Naive thymus-derived CD4-positive, alpha-beta T cell (primary cell): ENCODE data around the gene SRSF9. TPM values are rescaled to one million over a fixed set of nuclear protein-coding genes. Genes with fewer than 3 reads are reported as not detected.

Source experiments
- ATAC-seq: fragments of 150-1000 bp; cut with Tn5 transposase; 2 replicates; pipeline ENCODE4 v1.10.0; 2021; ENCODE audit warnings: mild to moderate bottlenecking, moderate library complexity
- CTCF ChIA-PET: fragments of 350-600 bp; sonication (Branson Sonifier 250); formaldehyde crosslinking; loops from one replicate; lab custom pipeline; 2021; ENCODE audit warnings: antibody characterized with exemption; lab: Charles Lee
- POLR2A ChIA-PET: fragments of 350-600 bp; sonication (Branson Sonifier 250); formaldehyde crosslinking; loops from one replicate; lab custom pipeline; 2021; ENCODE audit warnings: antibody characterized with exemption, inconsistent platforms; lab: Charles Lee
- DNase-seq, 9 donors: peaks; one replicate each; pipeline versions ENCODE4 v3.0.0 to v3.0.0-alpha.2; 2020 to 2022; ENCODE audit warnings: mixed read lengths in 1 of 9
- H3K27ac ChIP-seq: one replicate; pipeline ENCODE4 v1.7.0; 2013; ENCODE audit warnings: mild to moderate bottlenecking, low read depth, low read length, moderate library complexity
- H3K27me3 ChIP-seq, 2 donors: one replicate each; pipeline ENCODE4 v1.7.0; 2013; ENCODE audit warnings: low read length in 2 of 2, mild to moderate bottlenecking in 2 of 2, moderate library complexity in 2 of 2; ENCODE audit not compliant: control insufficient read depth in 2 of 2, insufficient read depth in 2 of 2
- H3K36me3 ChIP-seq, 3 experiments: 1 replicate in 2 of 3; 2 replicates in 1 of 3; pipeline ENCODE4 v1.7.0; 2013; ENCODE audit warnings: low read length in 3 of 3, mild to moderate bottlenecking in 3 of 3, moderate library complexity in 1 of 3; ENCODE audit not compliant: insufficient read depth in 3 of 3, control insufficient read depth in 2 of 3
- H3K4me1 ChIP-seq, 2 donors: one replicate each; pipeline ENCODE4 v1.7.0; 2013; ENCODE audit warnings: low read length in 2 of 2, mild to moderate bottlenecking in 2 of 2, moderate library complexity in 1 of 2; ENCODE audit not compliant: control insufficient read depth in 2 of 2, insufficient read depth in 2 of 2
- H3K4me3 ChIP-seq: 2 replicates; pipeline ENCODE4 v1.7.0; 2013; ENCODE audit warnings: mild to moderate bottlenecking, low read length
- H3K9me3 ChIP-seq, 3 experiments: 1 replicate in 2 of 3; 2 replicates in 1 of 3; pipeline ENCODE4 v1.7.0; 2013; ENCODE audit warnings: low read length in 3 of 3; ENCODE audit not compliant: control insufficient read depth in 2 of 3
- H3K27ac Mint-ChIP-seq, 9 donors: one replicate each; pipeline ENCODE4 v1.8.0; 2020 to 2022; ENCODE audit warnings: mixed read lengths in 9 of 9, mild to moderate bottlenecking in 8 of 9, moderate library complexity in 5 of 9, inconsistent platforms in 2 of 9
- H3K27me3 Mint-ChIP-seq, 5 donors: one replicate each; pipeline ENCODE4 v1.8.0; 2021 to 2022; ENCODE audit warnings: mixed read lengths in 5 of 5, mild to moderate bottlenecking in 1 of 5
- H3K36me3 Mint-ChIP-seq, 5 donors: one replicate each; pipeline ENCODE4 v1.8.0; 2020 to 2022; ENCODE audit warnings: mixed read lengths in 5 of 5, mild to moderate bottlenecking in 3 of 5, inconsistent platforms in 1 of 5
- H3K4me1 Mint-ChIP-seq, 7 donors: one replicate each; pipeline ENCODE4 v1.8.0; 2020 to 2022; ENCODE audit warnings: mixed read lengths in 7 of 7, mild to moderate bottlenecking in 3 of 7, inconsistent platforms in 1 of 7
- H3K4me3 Mint-ChIP-seq, 10 donors: one replicate each; pipeline ENCODE4 v1.8.0; 2020 to 2022; ENCODE audit warnings: mild to moderate bottlenecking in 10 of 10, mixed read lengths in 10 of 10, moderate library complexity in 6 of 10, inconsistent platforms in 2 of 10
- H3K9me3 Mint-ChIP-seq, 11 donors: one replicate each; pipeline ENCODE4 v1.8.0; 2020 to 2022; ENCODE audit warnings: mixed read lengths in 11 of 11, mild to moderate bottlenecking in 4 of 11, inconsistent platforms in 1 of 11, moderate library complexity in 1 of 11
- intact Hi-C, 2 donors: fragments of 100-400 bp; cut with micrococcal nuclease; formaldehyde crosslinking; loops; one replicate each; pipeline ENCODE4 v1.15.1; 2023
- polyA plus RNA-seq, 2 donors: library from polyadenylated mRNA; unstranded; fragments of 300-500 nt; fragmentation: Illumina TruSeq; gene quantifications; one replicate each; pipeline ENCODE4 v1.2.3, GENCODE V29; 2021
- total RNA-seq, 6 experiments: library from RNA in 5 of 6; stranded (reverse) in 5 of 6; gene quantifications; 1 replicate in 5 of 6; 2 replicates in 1 of 6; pipeline ENCODE4 v1.2.3 and lab custom pipeline; 2021 to 2026

The SRSF9 gene
- total and polyA plus RNA-seq, 7 experiments from 2014 or later = 136 to 191 (median 148) TPM

GRCh38 chr12:120439646-120440247, 29.8 kb downstream of the SRSF9 start:
- ChIA-PET CTCF (interaction anchor here (0.6 to 1.2 kb wide), 3 partner anchors 19 to 207 kb away, joined by 3 to 4 read pairs (median 3); no protein-coding TSS in a partner anchor), POLR2A (interaction anchor here (0.6 to 3.6 kb wide), 7 partner anchors 11 to 431 kb away, joined by 3 to 30 read pairs (median 3); partner anchors contain the start of genes RPLP0 and SRSF9)
- Histone ChIP-seq H3K27ac (peak overlapping the region; percentile 53), H3K4me3 (no peak overlapping the region), H3K9me3 (no peaks in the 10 kb centered on the region), H3K36me3 (peaks cover 8 to 29% (median 8%) of the 10 kb centered on the region in 3 experiments), H3K27me3 (no peaks in the 10 kb centered on the region), H3K4me1 (peaks cover 16 to 20% of the 10 kb centered on the region in 2 donors)
- Mint-ChIP-seq H3K4me1 (peaks cover 17 to 40% (median 31%) of the 10 kb centered on the region in 7 donors), H3K4me3 (peak overlapping the region; percentile 44 to 87 (median 58)), H3K27me3 (peaks cover 0 to 4% (median 0%) of the 10 kb centered on the region in 5 donors), H3K27ac (peak overlapping the region in 7 of 9 donors; percentile 30 to 86 (median 49)), H3K9me3 (no peaks in the 10 kb centered on the region), H3K36me3 (peaks cover 0 to 18% (median 4%) of the 10 kb centered on the region in 5 donors)
- DNase-seq = peak; percentile 27 to 81 (median 69)
- intact Hi-C loops = loop anchor here (1.0 to 10.0 kb wide), 11 partner anchors 15 to 963 kb away; partner anchors contain the start of genes BICDL1 (in 1 of the 2), C12orf43 (in 1 of the 2), CABP1 (in 1 of the 2) and DYNLL1 (in 1 of the 2)
- peak; percentile 65 for ATAC-seq

GRCh38 chr12:120438495-120439198, 30.9 kb downstream of the SRSF9 start:
- H3K27me3 ChIP-seq = no peaks in the 10 kb centered on the region
- ChIA-PET POLR2A (interaction anchor here (0.8 to 3.6 kb wide), 6 partner anchors 10 to 984 kb away, joined by 3 to 30 read pairs (median 5); partner anchors contain the start of genes DYNLL1, RNU4-1, RNU4-2 and SRSF9), CTCF (interaction anchor here (0.6 to 1.5 kb wide), 5 partner anchors 11 to 64 kb away, joined by 3 to 4 read pairs (median 3); partner anchors contain the start of gene SRSF9)
- H3K9me3 ChIP-seq = no peaks in the 10 kb centered on the region
- Mint-ChIP-seq H3K4me1 (peaks cover 17 to 34% (median 31%) of the 10 kb centered on the region in 7 donors), H3K36me3 (peaks cover 0 to 11% (median 0%) of the 10 kb centered on the region in 5 donors), H3K9me3 (no peaks in the 10 kb centered on the region), H3K27ac (peak overlapping the region; percentile 88 to 97 (median 93)), H3K4me3 (peak overlapping the region; percentile 87 to 100 (median 96)), H3K27me3 (peaks cover 0 to 4% (median 0%) of the 10 kb centered on the region in 5 donors)
- H3K27ac ChIP-seq = peak overlapping the region; percentile 83
- peak overlapping the region; percentile 63 for H3K4me3 ChIP-seq
- peaks cover 15 to 20% of the 10 kb centered on the region in 2 donors for H3K4me1 ChIP-seq
- H3K36me3 ChIP-seq = peaks cover 7 to 18% (median 8%) of the 10 kb centered on the region in 3 experiments
- DNase-seq (no peak), ATAC-seq (no peak)
- intact Hi-C loops = loop anchor here (1.0 to 10.0 kb wide), 18 partner anchors 8 to 964 kb away; partner anchors contain the start of genes DYNLL1 (in 2 of the 2), GATC (in 2 of the 2), RNF10 (in 2 of the 2) and RPLP0 (in 2 of the 2)

GRCh38 chr12:120437735-120438494, 31.6 kb downstream of the SRSF9 start, which contains the start of gene COX6A1:
COX6A1 (plus strand) TSS chr12:120438113; CDS start chr12:120438127, 14 bp downstream.
- DNase-seq (peak; percentile 77 to 99 (median 96)), ATAC-seq (peak; percentile 96)
- H3K36me3 Mint-ChIP-seq = peaks cover 0 to 9% (median 0%) of the 10 kb centered on the region in 5 donors
- peaks cover 0 to 4% (median 2%) of the 10 kb centered on the region in 5 donors for H3K27me3 Mint-ChIP-seq
- no peaks in the 10 kb centered on the region for H3K27me3 ChIP-seq
- H3K4me1 ChIP-seq = peaks cover 15 to 20% of the 10 kb centered on the region in 2 donors
- H3K27ac Mint-ChIP-seq = peak within 1 kb of the TSS; percentile 88 to 97 (median 93)
- peaks cover 17 to 33% (median 30%) of the 10 kb centered on the region in 7 donors for H3K4me1 Mint-ChIP-seq
- H3K4me3 Mint-ChIP-seq = peak within 1 kb of the TSS; percentile 87 to 100 (median 96)
- ChIA-PET CTCF (interaction anchor here (0.6 to 1.6 kb wide), 3 partner anchors 12 to 29 kb away, joined by 3 to 7 read pairs (median 4); no protein-coding TSS in a partner anchor), POLR2A (interaction anchor here (0.6 to 3.6 kb wide), 10 partner anchors 9 to 985 kb away, joined by 3 to 30 read pairs (median 4); partner anchors contain the start of genes C12orf43, DYNLL1, POP5 and RNU4-1)
- peaks cover 0 to under 1% (median 0%) of the 10 kb centered on the region in 11 donors for H3K9me3 Mint-ChIP-seq
- no peaks in the 10 kb centered on the region for H3K9me3 ChIP-seq
- intact Hi-C loops = loop anchor here (1.0 to 10.0 kb wide), 18 partner anchors 8 to 964 kb away; partner anchors contain the start of genes GATC (in 2 of the 2), RNF10 (in 2 of the 2), RPLP0 (in 2 of the 2) and SRSF9 (in 2 of the 2)
- H3K27ac ChIP-seq = peak within 1 kb of the TSS; percentile 83
- H3K36me3 ChIP-seq = peaks cover 0 to 12% (median 8%) of the 10 kb centered on the region in 3 experiments
- peak within 1 kb of the TSS; percentile 63 for H3K4me3 ChIP-seq

- peaks cover 0 to 3% (median 0%) of the 10 kb centered on the region in 5 donors for H3K36me3 Mint-ChIP-seq
- Histone ChIP-seq H3K9me3 (no peaks in the 10 kb centered on the region), H3K27ac (no peak overlapping the region), H3K4me3 (no peak overlapping the region), H3K4me1 (peaks cover 0 to 4% of the 10 kb centered on the region in 2 donors), H3K36me3 (no peaks in the 10 kb centered on the region), H3K27me3 (no peaks in the 10 kb centered on the region)
- no peak overlapping the region for H3K4me3 Mint-ChIP-seq
- no peak for ATAC-seq
- ChIA-PET CTCF (interaction anchor here (0.6 to 1.0 kb wide), 4 partner anchors 14 to 385 kb away, joined by 3 to 6 read pairs (median 5); no protein-coding TSS in a partner anchor), POLR2A (interaction anchor here (0.7 to 1.0 kb wide), 2 partner anchors 13 to 56 kb away, joined by 3 to 4 read pairs; partner anchors contain the start of genes GATC and TRIAP1)
- H3K27me3 Mint-ChIP-seq = peaks cover 0 to 12% (median 4%) of the 10 kb centered on the region in 5 donors
- intact Hi-C loops = loop anchor here in 1 of 2 donors (10.0 kb wide), 1 partner anchor 542 kb away; the partner anchor contains the start of gene HNF1A
- H3K4me1 Mint-ChIP-seq = peaks cover 0 to 12% (median 11%) of the 10 kb centered on the region in 7 donors
- H3K9me3 Mint-ChIP-seq = peaks cover 0 to 5% (median 0%) of the 10 kb centered on the region in 11 donors
- DNase-seq = no peak
- H3K27ac Mint-ChIP-seq = no peak overlapping the region
Measured at GRCh38 chr12:120432772-120433525, 36.6 kb downstream of the SRSF9 start.

GRCh38 chr12:120429368-120429767, 40.2 kb downstream of the SRSF9 start:
- Mint-ChIP-seq H3K27ac (no peak overlapping the region), H3K36me3 (no peaks in the 10 kb centered on the region), H3K27me3 (peaks cover 0 to 17% (median 4%) of the 10 kb centered on the region in 5 donors), H3K9me3 (peaks cover 0 to 5% (median 0%) of the 10 kb centered on the region in 11 donors), H3K4me1 (peaks cover 0 to 5% (median 4%) of the 10 kb centered on the region in 7 donors), H3K4me3 (no peak overlapping the region)
- DNase-seq (no peak), ATAC-seq (no peak)
- ChIA-PET CTCF (interaction anchor here (0.6 to 2.2 kb wide), 6 partner anchors 52 to 1784 kb away, joined by 3 to 8 read pairs (median 4); no protein-coding TSS in a partner anchor), POLR2A (interaction anchor here (0.9 kb wide), 1 partner anchor 13 kb away, joined by 3 read pairs; no protein-coding TSS in a partner anchor)
- no peaks in the 10 kb centered on the region for H3K9me3 ChIP-seq
- H3K27ac ChIP-seq = no peak overlapping the region
- H3K27me3 ChIP-seq = no peaks in the 10 kb centered on the region
- H3K4me3 ChIP-seq = no peak overlapping the region
- intact Hi-C loops = no loop called here
- H3K36me3 ChIP-seq = no peaks in the 10 kb centered on the region
- no peaks in the 10 kb centered on the region for H3K4me1 ChIP-seq
